ENCODE data around the gene OR5AS1.
"Not testable (repeated sequence)": the region's sequence is repeated elsewhere in the genome, so short reads cannot be mapped to it uniquely, and the experiment has no call there.

Gene OR5AS1

GRCh38 chr11:56027354-56027753 lies at the start of gene OR5AS1:
Gene OR5AS1, plus strand, starts transcription at chr11:56027654. Its CDS starts 2,765 bp downstream, at chr11:56030419.
- no peak for ATAC-seq

GRCh38 chr11:55994525-55994924 lies 32.9 kb upstream of the OR5AS1 start, which contains the start of gene OR5F1:
Gene OR5F1, minus strand, starts transcription at chr11:55994625. Its CDS starts 0 bp downstream, at chr11:55994625.
- ATAC-seq = no peak

DNA sequence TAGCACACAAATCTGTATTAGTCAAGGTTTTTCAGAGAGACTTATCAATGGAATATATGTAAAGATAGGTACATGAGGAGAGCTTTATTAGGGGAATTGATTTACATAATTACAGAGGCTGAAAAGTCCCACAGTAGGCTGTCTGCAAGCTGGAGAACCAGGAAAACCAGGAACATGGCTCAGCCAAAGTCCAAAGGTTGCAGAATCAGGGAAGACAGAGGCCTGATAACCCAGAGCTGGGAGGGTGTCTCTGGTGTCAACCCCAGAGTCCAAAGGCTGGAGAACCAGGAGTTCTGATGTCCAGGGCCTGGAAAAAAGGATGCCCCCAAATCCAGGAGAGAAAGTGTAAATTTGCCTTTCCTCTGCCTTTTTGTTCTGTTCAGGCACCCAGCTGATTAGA lies 16.7 kb upstream of the OR5AS1 start:
- no peak for ATAC-seq

GRCh38 chr11:56013805-56014204 lies 13.6 kb upstream of the OR5AS1 start:
- no peak for ATAC-seq

DNA sequence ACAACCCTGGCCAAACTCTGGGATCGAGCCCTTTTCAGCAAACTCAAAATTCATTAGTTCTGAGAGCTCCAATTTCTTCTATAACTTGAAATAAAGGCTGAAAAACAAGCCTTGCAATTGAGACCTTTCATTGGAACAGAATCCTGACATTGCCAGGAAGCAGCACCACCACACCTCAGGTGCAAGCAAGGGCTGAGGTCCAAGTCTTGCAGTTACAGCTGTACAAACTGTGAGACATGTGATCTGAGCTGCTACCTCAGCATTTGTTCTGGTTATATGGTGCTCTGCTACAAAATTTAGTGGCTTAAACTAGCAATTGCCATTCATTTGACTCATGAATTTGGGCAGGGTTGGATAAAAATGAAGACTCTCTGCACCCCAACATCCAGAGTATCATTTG lies 18.1 kb downstream of the OR5AS1 start:
- no peak for ATAC-seq

GRCh38 chr11:56048480-56048879 lies 21.0 kb downstream of the OR5AS1 start:
- ATAC-seq = no peak

GRCh38 chr11:56049487-56049886 lies 22.0 kb downstream of the OR5AS1 start:
- no peak for ATAC-seq

- ATAC-seq = not testable (repeated sequence)
These were observed 28.9 kb downstream of the OR5AS1 start for GRCh38 chr11:56056366-56056765.

- ATAC-seq = not testable (repeated sequence)
These were observed 30.3 kb downstream of the OR5AS1 start for GRCh38 chr11:56057661-56058237.

GRCh38 chr11:56058260-56058780 lies 30.9 kb downstream of the OR5AS1 start:
- not testable (repeated sequence) for ATAC-seq

DNA sequence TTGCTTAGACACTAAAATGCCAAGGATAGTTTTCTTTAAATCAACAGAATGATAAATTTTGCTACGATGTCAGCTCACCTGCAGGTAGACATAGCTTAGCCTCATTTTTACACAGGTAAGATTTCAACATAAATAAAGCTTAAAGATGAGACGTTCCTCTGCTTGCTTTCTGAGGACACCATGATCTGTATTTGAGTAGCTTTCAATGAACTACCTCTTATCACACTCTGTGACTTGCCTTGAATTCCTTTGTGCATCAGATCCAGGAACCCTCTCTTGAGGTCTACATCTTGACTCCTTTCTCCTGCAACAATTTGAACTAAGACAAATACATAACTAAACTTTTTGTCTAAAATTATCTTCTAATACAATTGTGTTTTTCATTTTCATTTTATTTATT lies 39.5 kb downstream of the OR5AS1 start:
- ATAC-seq = no peak

Measured in activated CD4-positive, CD25-positive, alpha-beta regulatory T cell treated with anti-CD3 and anti-CD28 coated beads, Interleukin-2, amount 50 U/mL, for 24 hours (primary cell).